GM18499 (cell line): ENCODE data around the gene POLE.
"Not testable (repeated sequence)": the region's sequence is repeated elsewhere in the genome, so short reads cannot be mapped to it uniquely, and the experiment has no call there.

Experiments
- ATAC-seq: cut with Tn5 transposase; IDR thresholded peaks from one replicate; pipeline ENCODE4 v1.9.1; 2021; ENCODE audit warnings: moderate number of reproducible peaks; ENCODE audit not compliant: insufficient read depth, unreplicated experiment

POLE gene

DNA sequence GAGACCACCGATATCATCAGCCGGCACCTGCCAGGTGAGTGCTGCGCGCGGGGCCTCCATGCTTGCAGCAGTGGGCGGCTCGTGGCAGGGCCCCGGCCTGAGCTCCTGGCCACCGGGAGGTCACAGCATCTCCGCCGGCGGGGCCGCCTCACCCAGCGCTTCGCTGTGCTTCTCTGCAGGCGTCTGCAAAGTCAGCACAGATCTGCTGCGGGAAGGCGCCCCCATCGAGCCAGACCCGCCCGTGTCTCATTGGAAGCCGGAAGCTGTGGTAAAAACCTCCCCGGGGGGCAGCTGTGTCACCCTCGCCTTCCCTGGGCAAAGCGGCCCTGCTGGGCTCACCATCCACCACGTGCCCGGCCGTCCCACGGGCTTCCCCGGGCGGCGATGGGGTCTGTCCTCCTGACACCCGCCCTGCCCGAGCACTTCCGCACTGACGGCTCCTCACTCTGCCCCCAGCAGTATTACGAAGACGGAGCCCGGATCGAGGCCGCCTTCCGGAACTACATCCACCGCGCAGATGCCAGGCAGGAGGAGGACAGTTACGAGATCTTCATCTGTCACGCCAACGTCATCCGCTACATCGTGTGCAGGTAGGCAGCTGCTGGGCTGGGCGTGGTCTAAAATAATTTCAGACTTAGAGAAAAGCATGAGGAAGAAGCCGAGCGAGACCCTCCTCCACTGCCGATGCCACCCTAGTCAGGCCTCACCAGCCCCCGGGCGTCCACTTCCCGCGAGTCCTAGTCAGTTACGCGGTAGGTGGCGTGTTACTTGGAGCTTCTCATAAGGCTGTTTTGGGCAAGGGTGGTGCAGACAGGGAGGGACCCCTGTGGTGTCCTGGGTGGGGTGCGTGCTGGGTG lies 30.6 kb upstream of the POLE start:
- ATAC-seq, result no peak

DNA sequence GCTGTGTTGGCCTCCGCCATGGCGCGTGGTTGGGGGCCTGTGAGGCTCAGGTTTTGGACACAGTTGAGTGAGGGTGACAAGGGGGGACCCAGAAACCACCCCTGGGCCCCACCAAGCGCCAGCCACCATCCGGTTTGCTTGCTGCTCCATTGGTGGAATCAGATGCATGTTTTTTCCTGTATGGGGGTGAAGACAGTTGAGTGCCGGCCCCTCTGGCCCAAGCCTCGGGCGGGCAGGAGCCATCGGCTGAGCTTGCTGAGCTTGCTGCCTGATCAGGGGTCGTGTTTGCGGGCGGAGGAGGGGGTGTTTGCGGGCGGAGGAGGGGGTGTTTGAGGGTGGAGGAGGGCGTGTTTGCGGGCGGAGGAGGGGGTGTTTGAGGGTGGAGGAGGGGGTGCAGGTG lies 29.9 kb upstream of the POLE start:
- no peak for ATAC-seq

DNA sequence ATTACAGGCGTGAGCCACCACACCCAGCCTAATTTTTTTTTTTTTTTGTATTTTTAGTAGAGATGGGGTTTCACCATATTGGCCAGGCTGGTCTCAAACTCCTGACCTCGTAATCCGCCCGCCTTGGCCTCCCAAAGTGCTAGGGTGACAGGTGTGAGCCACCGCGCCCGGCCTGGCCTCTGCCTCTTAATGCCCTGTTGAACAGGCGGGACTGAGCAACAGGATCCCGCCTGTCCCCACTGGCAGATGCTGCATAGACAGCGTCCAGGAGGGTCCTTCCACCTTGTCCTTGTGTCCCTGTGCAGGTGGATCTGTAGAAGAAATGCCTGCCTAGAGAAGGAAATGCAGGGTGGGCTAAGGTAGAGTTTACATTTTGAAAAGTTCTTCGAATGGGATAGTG lies 29.2 kb upstream of the POLE start:
- ATAC-seq, result no peak

DNA sequence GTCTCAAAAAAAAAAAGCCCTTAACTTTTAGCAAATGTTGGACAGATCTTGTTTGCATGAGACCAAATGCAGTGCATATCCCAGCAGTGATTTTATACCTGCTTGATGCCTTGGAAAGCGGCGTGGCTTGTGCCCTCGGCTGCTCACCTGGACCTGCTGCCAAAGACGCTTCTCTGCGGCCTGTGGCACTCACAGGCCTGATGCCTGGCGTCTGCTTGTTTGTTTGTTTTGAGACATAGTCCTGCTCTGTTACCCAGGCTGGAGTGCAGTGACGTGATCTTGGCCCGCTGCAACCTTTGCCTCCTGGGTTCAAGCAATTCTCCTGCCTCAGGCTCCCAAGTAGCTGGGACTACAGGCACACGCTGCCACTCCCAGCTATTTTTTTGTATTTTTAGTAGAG lies 28.7 kb upstream of the POLE start:
- no peak for ATAC-seq

DNA sequence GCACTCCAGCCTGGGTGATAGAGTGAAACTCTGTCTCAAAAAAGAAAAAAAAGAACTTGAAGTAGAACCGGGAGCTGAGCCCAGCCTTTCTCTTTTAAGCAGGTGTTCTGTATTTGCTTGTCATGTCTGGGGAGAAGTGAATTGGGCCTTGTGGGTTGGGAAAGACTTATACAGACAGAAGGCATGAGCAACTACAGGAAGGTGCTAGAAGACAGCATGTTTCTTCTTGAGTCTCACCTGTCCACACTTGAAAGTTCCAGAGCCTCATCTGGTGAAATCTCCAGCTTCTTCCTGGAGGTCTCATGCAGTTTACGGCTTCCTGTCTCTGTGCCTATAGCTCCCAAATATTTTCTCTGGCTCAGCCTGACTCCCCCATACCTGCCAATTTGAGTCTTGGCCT lies 26.0 kb upstream of the POLE start:
- no peak for ATAC-seq

DNA sequence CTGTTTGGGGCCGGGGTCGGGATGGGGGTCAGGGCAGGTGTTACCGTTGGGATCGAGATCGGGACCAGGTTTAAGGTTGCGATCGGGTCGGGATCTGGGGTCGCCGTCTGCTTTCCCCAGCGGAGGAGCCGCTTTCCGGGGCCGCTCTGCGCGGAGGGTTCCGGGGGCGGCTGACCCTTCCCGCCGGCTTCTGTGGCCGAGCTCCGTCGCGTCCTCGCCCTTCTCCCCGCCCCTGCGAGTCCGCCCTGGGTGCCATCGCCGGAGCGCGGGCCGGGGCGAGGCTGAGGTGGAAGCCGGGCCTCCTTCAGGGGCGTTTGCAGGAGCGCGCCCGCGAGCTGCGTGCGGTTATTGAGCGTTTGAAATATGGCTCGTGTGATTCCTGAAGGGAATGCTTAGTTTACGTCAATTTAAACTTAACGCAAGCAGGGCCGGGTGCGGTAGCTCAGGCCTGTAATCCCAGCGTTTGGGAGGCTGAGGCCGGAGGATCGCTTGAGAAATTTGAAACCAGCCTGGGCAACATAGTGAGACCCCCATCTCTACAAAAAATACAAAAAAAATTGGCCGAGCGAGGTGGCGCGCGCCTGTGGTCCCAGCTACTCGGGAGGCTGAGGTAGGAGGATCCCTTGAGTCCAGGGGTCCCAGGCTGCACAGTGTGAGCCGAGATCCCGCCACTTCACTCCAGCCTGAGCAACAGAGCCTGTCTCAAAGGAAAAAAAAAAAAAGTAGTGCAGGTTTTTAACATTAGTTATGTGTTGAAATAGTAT lies 24.1 kb upstream of the POLE start:
- ATAC-seq, result no peak

DNA sequence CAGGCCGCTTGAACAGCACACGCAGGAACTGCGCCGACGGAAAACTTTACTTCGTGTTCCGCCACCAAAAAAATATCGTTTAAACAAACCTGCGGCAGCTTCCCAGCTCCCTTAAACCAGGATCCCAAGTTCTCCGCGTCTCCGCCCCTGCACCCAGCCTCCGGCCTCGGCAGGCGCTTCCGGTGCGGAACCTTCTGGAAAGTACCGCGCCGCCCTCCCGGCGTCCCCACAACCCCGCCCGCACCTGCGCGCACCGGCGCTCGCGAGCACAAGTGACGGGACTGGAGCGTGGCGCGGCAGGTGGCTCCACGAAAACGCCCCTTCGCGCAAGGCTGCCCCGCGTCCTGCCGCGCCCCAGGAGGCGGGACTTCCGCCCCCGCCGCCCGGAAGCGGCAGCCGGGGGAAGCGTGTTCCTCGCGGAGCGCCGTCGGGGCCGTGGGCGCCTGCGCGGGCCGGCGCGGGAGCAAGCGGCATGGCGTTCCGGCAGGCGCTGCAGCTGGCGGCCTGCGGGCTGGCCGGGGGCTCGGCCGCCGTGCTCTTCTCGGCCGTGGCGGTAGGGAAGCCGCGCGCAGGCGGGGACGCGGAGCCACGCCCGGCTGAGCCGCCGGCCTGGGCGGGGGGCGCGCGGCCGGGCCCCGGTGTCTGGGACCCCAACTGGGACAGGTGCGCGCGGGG lies 23.4 kb upstream of the POLE start, which contains the start of gene PGAM5:
Gene PGAM5 (plus strand): TSS at position 438 of the 675 bp plus-strand sequence. CDS start 35 bp downstream, at position 473.
- ATAC-seq, result peak; percentile 56

DNA sequence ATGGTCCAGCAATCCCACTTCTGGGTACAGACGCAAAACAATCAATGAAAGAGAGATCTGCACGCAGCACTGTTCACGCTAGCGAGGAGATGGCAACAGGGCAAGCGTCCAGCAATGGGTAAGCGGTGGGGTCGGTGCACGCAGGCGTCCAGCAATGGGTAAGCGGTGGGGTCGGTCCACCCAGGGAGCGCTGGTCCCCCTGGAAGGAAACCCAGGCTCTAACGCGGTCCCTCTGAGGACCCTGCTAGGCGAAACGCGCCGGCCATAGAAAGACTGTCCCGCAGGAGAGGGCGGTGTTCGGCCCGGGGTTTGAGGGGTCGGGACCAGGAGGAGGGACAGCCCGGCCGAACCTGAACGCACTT lies 22.9 kb upstream of the POLE start:
- ATAC-seq, result peak; percentile 20

DNA sequence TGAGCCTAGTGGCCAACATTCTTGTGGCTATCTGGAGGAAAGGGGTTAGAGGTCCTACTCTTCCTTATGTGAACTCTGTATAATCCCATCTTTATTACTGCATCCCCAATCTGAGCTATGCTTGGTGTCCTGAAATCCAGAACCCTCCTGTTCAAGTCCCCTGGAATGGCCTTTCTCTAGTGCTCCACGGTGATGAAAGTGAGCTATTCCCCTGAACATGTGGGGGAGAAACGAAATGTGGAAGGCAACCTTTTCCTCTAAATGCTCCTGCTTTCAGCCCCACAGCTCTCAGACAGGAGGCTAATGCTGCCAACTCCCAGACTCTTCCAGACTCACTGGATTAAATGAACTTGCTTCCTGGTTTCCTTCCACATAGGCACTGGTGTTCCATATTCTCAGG lies 21.0 kb upstream of the POLE start:
- ATAC-seq, result no peak

DNA sequence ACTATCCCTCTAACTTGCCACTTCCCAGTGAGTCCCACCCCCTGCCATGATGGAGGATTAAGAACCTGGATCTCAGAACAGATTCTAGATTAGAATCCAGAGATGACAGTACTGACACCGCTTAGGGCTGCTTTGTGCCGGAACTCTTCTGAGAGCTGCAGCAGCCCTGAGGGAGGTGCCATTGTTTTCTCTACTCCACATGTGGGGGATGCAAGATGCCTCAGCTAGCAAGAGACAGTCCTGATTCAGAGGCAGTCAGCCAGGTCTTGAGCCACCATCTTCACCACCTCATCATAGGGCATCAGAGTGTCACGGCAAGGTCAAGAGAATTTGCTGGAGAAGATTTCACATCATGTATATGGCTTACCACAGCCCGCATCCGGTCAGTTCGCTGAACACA lies 20.1 kb upstream of the POLE start:
- ATAC-seq, result no peak

DNA sequence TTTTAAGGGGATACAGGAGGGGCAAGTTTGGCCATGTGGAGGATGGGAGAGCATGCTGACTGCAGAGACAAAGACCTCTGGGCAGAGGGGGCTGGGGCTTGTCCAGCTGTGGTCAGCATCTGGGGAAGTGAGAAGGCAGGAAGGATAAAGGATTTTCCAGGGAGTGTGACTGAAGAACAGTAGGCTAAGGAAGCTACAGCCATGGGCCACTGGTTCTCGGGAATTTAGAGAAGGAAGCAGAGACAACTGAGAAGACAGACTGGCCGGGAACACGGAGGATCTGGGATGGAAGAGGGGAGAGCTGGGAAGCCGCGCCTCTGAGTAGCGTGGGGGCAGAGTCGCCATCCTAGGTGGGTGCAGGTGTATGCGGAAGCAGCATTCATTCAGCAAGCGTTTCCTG lies 16.5 kb upstream of the POLE start:
- ATAC-seq, result no peak

DNA sequence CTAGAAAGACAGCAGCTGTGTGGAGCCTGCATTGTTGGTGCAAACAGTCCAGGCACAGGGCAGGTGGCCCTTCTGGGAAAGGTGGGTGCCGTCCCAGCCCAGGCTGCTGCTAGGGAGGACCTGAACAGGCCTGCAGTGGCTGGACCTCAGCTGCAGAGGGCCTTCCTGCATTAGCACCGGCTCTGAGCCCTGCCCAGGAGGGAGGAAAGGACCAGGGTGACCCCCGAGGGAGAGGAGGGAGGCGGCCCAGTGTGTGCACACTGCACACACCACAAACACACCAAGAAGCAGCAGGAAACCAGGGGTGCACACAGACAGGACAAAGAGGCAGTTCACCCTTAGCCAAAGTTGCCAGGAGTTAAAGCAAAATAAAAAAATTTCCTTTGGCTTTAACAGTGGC lies 15.5 kb upstream of the POLE start:
- no peak for ATAC-seq

DNA sequence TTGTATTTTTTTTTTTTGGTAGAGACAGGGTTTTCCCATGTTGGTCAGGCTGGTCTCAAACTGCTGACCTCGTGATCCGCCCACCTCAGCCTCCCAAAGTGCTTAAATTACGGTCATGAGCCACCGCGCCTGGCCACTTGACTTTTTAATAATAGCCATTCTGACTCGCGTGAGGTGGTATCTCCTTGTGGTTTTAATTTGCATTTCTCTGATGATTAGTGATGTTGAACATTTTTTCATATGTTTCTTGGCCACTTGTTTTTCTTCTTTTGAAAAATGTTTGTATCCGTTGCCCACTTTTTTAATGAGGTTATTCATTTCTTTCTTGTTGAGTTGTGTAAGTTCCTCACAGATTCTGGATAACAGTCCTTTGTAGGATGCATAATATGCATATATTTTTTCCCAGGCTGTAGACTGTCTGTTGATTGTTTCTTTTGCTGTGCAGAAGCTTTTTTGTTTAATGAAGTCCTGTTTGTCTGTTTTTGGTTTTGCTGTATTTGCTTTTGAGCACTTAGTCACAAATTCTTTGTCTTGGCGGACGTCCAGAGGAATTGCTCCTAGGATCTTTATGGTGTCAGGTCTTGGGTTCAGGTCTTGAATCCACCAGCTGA lies 13.2 kb upstream of the POLE start:
- no peak for ATAC-seq

DNA sequence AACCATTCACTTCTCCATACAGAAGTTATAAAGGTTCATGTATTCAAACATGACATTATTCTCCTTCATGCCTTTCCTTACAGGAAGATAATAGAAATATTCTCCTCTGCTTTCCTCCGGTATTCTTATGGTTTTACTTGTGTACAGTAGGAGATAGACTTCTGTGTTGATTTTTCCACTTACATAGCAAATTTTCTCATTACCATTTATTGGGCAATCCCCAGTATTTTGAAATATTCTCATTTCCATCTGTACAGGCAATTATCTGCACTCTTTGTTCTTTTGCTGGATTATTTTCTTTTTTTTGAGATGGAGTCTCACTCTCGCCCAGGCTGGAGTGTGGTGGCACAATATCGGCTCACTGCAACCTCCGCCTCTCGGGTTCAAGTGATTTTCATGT lies 11.2 kb upstream of the POLE start:
- ATAC-seq, result no peak

DNA sequence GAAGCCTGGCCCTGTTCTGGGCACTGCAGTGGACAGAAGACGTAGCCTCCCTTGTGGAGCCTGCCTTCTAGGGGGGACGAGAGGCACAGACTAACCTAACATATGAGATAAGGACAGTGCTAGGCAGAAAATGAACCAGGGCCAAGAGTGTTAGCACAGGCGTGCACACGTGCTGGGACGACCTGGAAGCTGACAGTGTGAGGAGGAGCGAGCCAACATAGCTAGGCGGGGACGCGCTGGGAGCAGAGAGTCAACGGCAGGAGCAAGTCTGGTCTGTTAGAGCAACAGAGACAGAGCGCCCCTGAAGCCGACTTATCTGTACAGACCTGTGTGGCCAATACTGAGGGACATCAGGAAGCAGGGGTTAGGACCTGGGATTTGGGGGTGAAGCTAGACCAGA lies 8.3 kb upstream of the POLE start:
- ATAC-seq, result no peak

DNA sequence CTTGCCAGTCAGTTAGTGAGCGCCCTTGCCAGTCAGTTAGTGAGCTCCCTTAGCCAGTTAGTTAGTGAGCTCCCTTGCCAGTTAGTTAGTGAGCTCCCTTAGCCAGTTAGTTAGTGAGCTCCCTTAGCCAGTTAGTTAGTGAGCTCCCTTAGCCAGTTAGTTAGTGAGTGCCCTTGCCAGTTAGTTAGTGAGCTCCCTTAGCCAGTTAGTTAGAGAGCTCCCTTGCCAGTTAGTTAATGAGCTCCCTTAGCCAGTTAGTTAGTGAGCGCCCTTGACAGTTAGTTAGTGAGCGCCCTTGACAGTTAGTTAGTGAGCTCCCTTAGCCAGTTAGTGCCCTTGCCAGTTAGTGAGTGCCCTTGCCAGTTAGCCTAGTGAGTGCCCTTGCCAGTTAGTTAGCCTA lies 7.7 kb upstream of the POLE start:
- ATAC-seq, result not testable (repeated sequence)

DNA sequence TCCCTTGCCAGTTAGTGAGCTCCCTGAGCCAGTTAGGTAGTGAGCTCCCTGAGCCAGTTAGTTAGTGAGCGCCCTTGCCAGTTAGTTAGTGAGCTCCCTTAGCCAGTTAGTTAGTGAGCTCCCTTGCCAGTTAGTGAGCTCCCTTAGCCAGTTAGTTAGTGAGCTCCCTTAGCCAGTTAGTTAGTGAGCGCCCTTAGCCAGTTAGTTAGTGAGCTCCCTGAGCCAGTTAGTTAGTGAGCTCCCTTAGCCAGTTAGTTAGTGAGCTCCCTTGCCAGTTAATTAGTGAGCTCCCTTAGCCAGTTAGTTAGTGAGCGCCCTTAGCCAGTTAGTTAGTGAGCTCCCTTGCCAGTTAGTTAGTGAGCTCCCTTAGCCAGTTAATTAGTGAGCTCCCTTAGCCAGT lies 4.9 kb upstream of the POLE start:
- not testable (repeated sequence) for ATAC-seq

DNA sequence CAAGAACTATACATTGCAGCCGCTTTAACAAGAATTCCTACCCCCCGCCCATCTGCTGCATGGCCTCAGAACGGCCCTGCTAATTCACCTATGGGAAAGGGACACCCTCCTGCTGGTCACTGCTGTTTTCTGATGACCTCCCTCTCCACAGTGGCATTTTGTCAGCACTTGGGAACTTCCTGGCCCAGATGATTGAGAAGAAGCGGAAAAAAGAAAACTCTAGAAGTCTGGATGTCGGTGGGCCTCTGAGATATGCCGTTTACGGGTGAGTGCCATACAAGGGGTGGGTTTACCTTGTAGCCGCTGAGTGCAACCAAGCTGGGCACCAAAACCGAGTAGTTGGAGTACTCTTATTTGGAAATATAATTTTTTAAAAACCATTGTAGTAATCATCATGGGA lies 3.0 kb upstream of the POLE start:
- ATAC-seq, result no peak

DNA sequence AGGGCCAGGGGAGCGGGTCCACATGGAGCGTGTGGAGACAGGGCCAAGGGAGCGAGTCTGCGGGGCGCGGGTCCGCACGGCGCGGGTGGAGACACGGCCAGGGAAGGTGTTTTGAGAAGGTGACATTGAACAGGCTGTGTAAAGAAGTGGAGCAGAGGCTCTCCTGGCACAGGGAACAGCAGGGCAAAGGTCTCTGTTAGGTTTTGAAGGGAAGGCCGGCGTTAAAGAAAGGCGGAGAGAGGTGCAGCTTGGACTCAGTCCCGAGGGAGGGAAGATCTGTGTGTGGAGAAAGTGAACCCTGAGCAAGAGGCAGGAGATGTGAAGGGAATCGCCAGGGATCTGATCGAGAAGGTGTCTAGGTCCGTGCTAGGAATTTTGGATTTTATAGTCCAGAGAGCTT lies 2.1 kb upstream of the POLE start:
- ATAC-seq, result no peak

DNA sequence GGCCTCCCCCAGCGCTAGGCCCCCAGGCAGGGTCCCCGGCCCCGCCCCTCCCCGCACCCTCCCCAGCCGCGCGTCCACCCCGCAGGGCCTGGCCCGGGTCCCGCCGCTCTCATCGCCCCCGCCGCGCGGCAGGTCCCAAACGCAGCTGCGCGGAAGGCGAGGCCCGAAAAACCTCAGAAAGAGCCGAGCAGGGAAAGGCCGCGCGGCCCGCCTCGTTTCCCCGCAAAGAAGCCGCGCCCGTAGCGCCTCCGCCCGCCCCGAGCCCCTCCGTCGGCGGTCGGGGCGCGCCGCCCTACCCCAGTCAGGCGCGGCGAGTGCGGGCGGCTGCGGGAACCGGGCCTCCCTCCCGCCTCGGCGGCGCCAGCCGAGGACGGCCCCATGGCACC lies 324 bp downstream of the POLE start:
- no peak for ATAC-seq

DNA sequence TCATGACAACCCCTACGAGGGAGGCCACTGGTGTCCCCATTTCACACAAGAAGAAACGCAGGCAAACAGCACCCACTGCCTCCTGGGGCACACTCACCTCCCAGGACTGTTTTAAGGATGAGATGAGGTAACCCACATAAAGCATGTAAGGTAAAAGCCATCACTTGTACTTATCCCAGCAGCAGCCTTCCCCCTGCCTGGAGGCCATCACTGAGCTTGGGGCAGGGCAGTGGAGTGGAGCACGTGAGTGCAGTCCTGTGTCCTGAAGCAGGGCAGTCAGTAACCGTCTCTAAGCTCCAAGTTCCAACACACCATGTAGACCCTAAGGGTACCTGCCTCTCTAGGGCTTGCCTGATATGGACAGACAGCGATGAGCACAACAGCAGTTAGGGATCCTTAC lies 1.7 kb downstream of the POLE start:
- no peak for ATAC-seq
